A549 (cell line): ENCODE results near the gene ZG16. TPM values are rescaled to one million over a fixed set of nuclear protein-coding genes. Genes with fewer than 3 reads are reported as not detected.

ENCODE experiments used
- ATAC-seq, 2 experiments: fragments of 200-7000 bp in 1 of 2; fragments of >200 bp in 1 of 2; cut with Nextera tagmentation in 1 of 2; cut with Tn5 transposase in 1 of 2; 3 replicates each; pipeline versions ENCODE4 v1.8.0 to v1.9.1; 2018 to 2020; ENCODE audit warnings: mild to moderate bottlenecking in 1 of 2, moderate library complexity in 1 of 2
- CTCF ChIA-PET: fragments of 300-600 bp; sonication (Branson Sonifier 250); formaldehyde crosslinking; extraction: SDS; loops from one replicate; lab custom pipeline; 2021; ENCODE audit warnings: antibody characterized with exemption, inconsistent platforms; lab: Yijun Ruan, JAX
- POLR2A ChIA-PET: fragments of 350-600 bp; formaldehyde crosslinking; extraction: SDS; loops from one replicate; lab custom pipeline; 2021; ENCODE audit warnings: antibody characterized with exemption, inconsistent platforms; lab: Yijun Ruan, JAX
- DNase-seq, 2 experiments: peaks; one replicate each; pipeline versions ENCODE4 v3.0.0 to v3.0.0-alpha.2; 2011 to 2016; ENCODE audit warnings: low read depth in 1 of 2, low spot score in 1 of 2
- FAIRE-seq: peaks from 2 replicates; lab custom pipeline; 2011; peaks lifted over from hg19 to GRCh38; lab: Jason Lieb, UNC
- H3K27ac ChIP-seq, 2 experiments: fragments of >200 bp; sonication (Bioruptor Twin); formaldehyde crosslinking; 3 replicates each; pipeline ENCODE4 v1.5.1; 2016 to 2017
- H3K4me1 ChIP-seq: fragments of >200 bp; sonication (Bioruptor Twin); formaldehyde crosslinking; 3 replicates; pipeline ENCODE4 v1.6.1; 2016
- H3K4me2 ChIP-seq: fragments of >200 bp; sonication (Bioruptor Twin); formaldehyde crosslinking; 3 replicates; pipeline ENCODE4 v1.6.1; 2016
- H3K4me3 ChIP-seq: fragments of >200 bp; sonication (Bioruptor Twin); formaldehyde crosslinking; 3 replicates; pipeline ENCODE4 v1.5.1; 2016
- H3K9me3 ChIP-seq: fragments of >200 bp; sonication (Bioruptor Twin); formaldehyde crosslinking; 3 replicates; pipeline ENCODE4 v1.6.1; 2016
- BCL3 ChIP-seq: fragments of >200 bp; sonication (Bioruptor Twin); formaldehyde crosslinking; IDR thresholded peaks from 3 replicates; pipeline ENCODE4 v1.6.1; 2016
- CTCF ChIP-seq: fragments of >200 bp; sonication (Bioruptor Twin); formaldehyde crosslinking; IDR thresholded peaks from 3 replicates; pipeline ENCODE4 v1.5.1; 2016
- FOSL2 ChIP-seq, 2 experiments: fragments of 450-650 bp in 1 of 2; fragments of >200 bp in 1 of 2; sonication (Bioruptor Twin) in 1 of 2; formaldehyde crosslinking; IDR thresholded peaks; 2 replicates each; pipeline versions ENCODE4 v1.5.0 to v1.6.1; 2016 to 2020; ENCODE audit warnings: mild to moderate bottlenecking in 1 of 2, moderate library complexity in 1 of 2
- GATA3 ChIP-seq: IDR thresholded peaks from 2 replicates; pipeline ENCODE4 v1.6.1; 2012; ENCODE audit warnings: borderline replicate concordance
- HOXB5 ChIP-seq: fragments of 250-450 bp; sonication (Bioruptor Pico); IDR thresholded peaks from 2 replicates; pipeline ENCODE4 v1.5.0; 2020; ENCODE audit warnings: mild to moderate bottlenecking, moderate library complexity
- JUN ChIP-seq, 2 experiments: fragments of >200 bp; sonication (Bioruptor Twin); formaldehyde crosslinking; IDR thresholded peaks; 2 replicates in 1 of 2; 3 replicates in 1 of 2; pipeline ENCODE4 v1.6.1; 2016 to 2017
- MAX ChIP-seq: IDR thresholded peaks from 2 replicates; pipeline ENCODE4 v1.6.1; 2012
- MYC ChIP-seq: IDR thresholded peaks from 2 replicates; pipeline ENCODE4 v1.6.1; 2012; ENCODE audit warnings: mild to moderate bottlenecking, inconsistent platforms, low read length, improper control_type of control experiment, borderline replicate concordance
- PHF8 ChIP-seq: fragments of 200-600 bp; sonication (generic); IDR thresholded peaks from 2 replicates; pipeline ENCODE4 v1.6.1; 2016; ENCODE audit warnings: low read depth, mild to moderate bottlenecking, antibody characterized with exemption, moderate library complexity, borderline replicate concordance
- POLR2A ChIP-seq: IDR thresholded peaks from 2 replicates; pipeline ENCODE4 v1.6.1; 2012; ENCODE audit warnings: mild to moderate bottlenecking, low read length
- SREBF2 ChIP-seq: fragments of 450-650 bp; IDR thresholded peaks from 2 replicates; pipeline ENCODE4 v1.6.1; 2014; ENCODE audit warnings: mild to moderate bottlenecking, moderate library complexity
- TFCP2L1 ChIP-seq: fragments of 250-450 bp; sonication (Bioruptor Pico); IDR thresholded peaks from 2 replicates; pipeline ENCODE4 v1.5.0; 2021; ENCODE audit warnings: mild to moderate bottlenecking
- TP53 ChIP-seq: fragments of 250-450 bp; sonication (Bioruptor Pico); IDR thresholded peaks from 2 replicates; pipeline ENCODE4 v1.5.0; 2021; ENCODE audit warnings: mild to moderate bottlenecking, moderate library complexity
- USF2 ChIP-seq: fragments of 450-650 bp; IDR thresholded peaks from 2 replicates; pipeline ENCODE4 v1.6.1; 2014; ENCODE audit warnings: antibody characterized with exemption
- WGBS: methylation state at CpG from one replicate; pipeline ENCODE4 v1.1.6; 2017; ENCODE audit errors: missing lambda C conversion rate; 5-methylcytosine and 5-hydroxymethylcytosine counted together
- polyA plus RNA-seq, 4 experiments: library from polyadenylated mRNA; depleted of rRNA in 3 of 4; stranded (reverse); fragments of >200 nt; fragmentation: RNase III in 1 of 4; extraction: RNeasy Plus Mini Kit Qiagen cat#74134 plus additional on column Dnase treatment in 1 of 4; gene quantifications; 2 replicates in 3 of 4; 3 replicates in 1 of 4; pipeline ENCODE4 v1.2.3, GENCODE V29; 2011 to 2017

The ZG16 gene
- polyA plus RNA-seq, 2 of the 4 experiments (the other 2 are of a cell fraction): not detected

- ATAC-seq (peak; percentile 44 to 56; a peak in 5 of 6 replicates), FAIRE-seq (no peak)
- 3% methylated on average over 4 of the region's 4 CpGs for WGBS
- H3K4me1 ChIP-seq: peaks cover 63% of the 10 kb centered on the region
- CTCF ChIA-PET: interaction anchor here (0.6 to 24.4 kb wide), 26 partner anchors 9 to 258 kb away, joined by 3 to 568 read pairs (median 4); partner anchors contain the start of genes ASPHD1, CDIPT, MAZ and SEZ6L2
- H3K9me3 ChIP-seq: no peaks in the 10 kb centered on the region
- TF ChIP-seq GATA3: 0 out of 2 replicates have a peak, but pooled peaks have one; percentile 25
- 0 out of 3 replicates have a peak, but pooled peaks have one; percentile 37 for TF ChIP-seq BCL3
- TF ChIP-seq MAX: peak; percentile 20; the same call in 1 of the 2 replicates
- peak; percentile 45 to 52; a peak in 4 of 5 replicates for TF ChIP-seq JUN (IDR thresholded peaks at IDR 0.05)
- TF ChIP-seq PHF8: 0 out of 2 replicates have a peak, but pooled peaks have one; percentile 18
- TF ChIP-seq TFCP2L1: no peak
- TF ChIP-seq HOXB5 (CRISPR knock-in tag): no peak
- TF ChIP-seq, all 56 proteins: peak for 5
- Histone ChIP-seq H3K4me2 (peak within 1 kb of the TSS; percentile 99), H3K4me3 (peak within 1 kb of the TSS; percentile 61), H3K27ac (peak within 1 kb of the TSS; percentile 92 to 93)
- peak; percentile 56 to 74 for DNase-seq
- POLR2A ChIA-PET: interaction anchor here (1.3 to 2.5 kb wide), 5 partner anchors 13 to 153 kb away, joined by 3 to 9 read pairs (median 5); partner anchors contain the start of genes KCTD13, MAZ, SEZ6L2 and TAOK2
Observed at GRCh38 chr16:29820271-29820701, 42.2 kb downstream of the ZG16 start, which contains the start of gene MVP. Gene MVP, plus strand, starts transcription at chr16:29820462. Its CDS starts 10,088 bp downstream, at chr16:29830550.

- Histone ChIP-seq H3K9me3 (no peaks in the 10 kb centered on the region), H3K27ac (peak overlapping the region; percentile 92 to 93), H3K4me3 (peak overlapping the region; percentile 61), H3K4me1 (peaks cover 69% of the 10 kb centered on the region), H3K4me2 (peak overlapping the region; percentile 99)
- peak; percentile 59 to 77 for DNase-seq
- peak; percentile 26 to 33; a peak in 5 of 6 replicates for ATAC-seq
- CTCF ChIA-PET: interaction anchor here (0.8 to 24.4 kb wide), 18 partner anchors 9 to 211 kb away, joined by 3 to 568 read pairs (median 4); partner anchors contain the start of genes CDIPT, MAZ and TLCD3B
- POLR2A ChIA-PET: interaction anchor here (1.3 to 2.5 kb wide), 4 partner anchors 14 to 152 kb away, joined by 3 to 9 read pairs (median 6); partner anchors contain the start of genes MAZ, SEZ6L2 and TAOK2
- 2% methylated on average over 11 of the region's 11 CpGs for WGBS
- FAIRE-seq: no peak
- TF ChIP-seq SREBF2: no peak
- TF ChIP-seq USF2: peak; percentile 94
- TF ChIP-seq TP53 (CRISPR knock-in tag): no peak
- TF ChIP-seq CTCF: no peak
- peak; percentile 12 for TF ChIP-seq POLR2A
- peak; percentile 28; the same call in 1 of the 2 replicates for TF ChIP-seq MAX
- TF ChIP-seq, all 56 proteins: peak for 3
Observed at GRCh38 chr16:29820730-29821642, 42.9 kb downstream of the ZG16 start.

GRCh38 chr16:29821643-29822115 is 43.6 kb downstream of the ZG16 start:
- H3K4me3 ChIP-seq: peak overlapping the region; percentile 61
- CTCF ChIA-PET: interaction anchor here (0.8 to 24.4 kb wide), 6 partner anchors 14 to 211 kb away, joined by 3 to 568 read pairs (median 4); partner anchors contain the start of genes KIF22 and MAZ

More at GRCh38 chr16:29821643-29822115, 43.6 kb downstream of the ZG16 start:
- FAIRE-seq: no peak
- peak overlapping the region; percentile 99 for H3K4me2 ChIP-seq
- ATAC-seq: peak in 1 of 2 experiments; percentile 41; a peak in 3 of 6 replicates
- POLR2A ChIA-PET: interaction anchor here (0.6 to 2.5 kb wide), 4 partner anchors 26 to 78 kb away, joined by 3 to 9 read pairs (median 4); partner anchors contain the start of gene SEZ6L2
- peaks cover 76% of the 10 kb centered on the region for H3K4me1 ChIP-seq
- H3K27ac ChIP-seq: peak overlapping the region; percentile 92 to 93
- no peaks in the 10 kb centered on the region for H3K9me3 ChIP-seq
- 13% methylated on average over 7 of the region's 7 CpGs for WGBS
- DNase-seq: peak; percentile 64 to 74
- TF ChIP-seq FOSL2 (IDR thresholded peaks at IDR 0.05): no peak
- TF ChIP-seq FOSL2 (CRISPR knock-in tag; IDR thresholded peaks at IDR 0.05): peak; percentile 61
- TF ChIP-seq MAX: peak; percentile 15; the same call in 1 of the 2 replicates
- TF ChIP-seq MYC: no peak
